GM19023 (cell line): ENCODE measurements around the gene WNK2.
"Not testable (repeated sequence)": the region's sequence is repeated elsewhere in the genome, so short reads cannot be mapped to it uniquely, and the experiment has no call there.

Source experiments
- ATAC-seq: cut with Tn5 transposase; IDR thresholded peaks from one replicate; pipeline ENCODE4 v1.9.1; 2021; ENCODE audit warnings: mild to moderate bottlenecking, moderate library complexity; ENCODE audit not compliant: unreplicated experiment

WNK2 gene

DNA sequence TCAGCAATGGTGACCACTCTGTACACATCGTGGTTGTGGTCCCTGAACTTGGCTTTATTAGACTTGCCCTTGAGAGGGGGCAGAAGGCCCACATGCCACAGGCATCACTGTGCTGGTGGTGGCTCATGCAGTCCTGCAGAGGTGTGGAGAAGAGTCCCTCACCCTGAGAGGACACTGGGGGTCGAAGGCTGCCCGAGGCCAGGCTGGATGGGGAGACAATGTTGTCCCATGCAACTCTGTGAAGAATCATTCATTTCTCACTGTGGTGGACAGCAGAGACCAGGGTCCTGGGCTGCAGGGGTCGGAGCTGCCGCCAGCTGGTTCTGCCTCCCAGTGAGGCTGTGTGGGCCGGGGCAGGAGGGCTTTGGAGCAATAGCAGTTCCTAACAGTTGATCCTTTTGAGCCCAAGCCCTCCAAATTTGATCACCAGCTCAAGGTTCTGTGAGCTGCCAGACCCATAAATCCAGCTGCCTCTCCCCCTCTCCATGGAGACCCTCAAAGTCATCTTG, 139.6 kb downstream of the WNK2 start:
- ATAC-seq: not testable (repeated sequence)

- no peak for ATAC-seq
Measured at GRCh38 chr9:93324191-93324834, 140.4 kb downstream of the WNK2 start.

GRCh38 chr9:93325307-93326035, 141.5 kb downstream of the WNK2 start:
- no peak for ATAC-seq

DNA sequence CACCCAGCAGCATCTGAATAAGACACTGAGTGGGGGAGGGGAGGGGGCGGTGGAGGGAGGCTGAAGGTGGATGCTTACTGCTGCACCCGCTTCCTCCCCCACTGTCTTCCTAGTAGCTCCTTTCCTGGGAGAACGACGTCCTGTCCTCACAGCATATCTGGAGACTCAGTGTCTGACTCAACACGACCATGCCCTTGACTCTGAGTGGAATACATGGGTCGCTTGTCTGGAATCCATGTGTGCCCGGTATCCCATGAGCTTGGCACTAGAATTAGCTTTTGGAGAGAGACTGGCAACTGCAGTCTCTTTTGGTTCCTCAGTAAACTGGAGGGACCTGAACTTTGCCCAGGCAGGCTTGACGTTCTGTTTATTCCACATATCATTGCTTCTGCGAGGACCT, 142.1 kb downstream of the WNK2 start:
- ATAC-seq: no peak

DNA sequence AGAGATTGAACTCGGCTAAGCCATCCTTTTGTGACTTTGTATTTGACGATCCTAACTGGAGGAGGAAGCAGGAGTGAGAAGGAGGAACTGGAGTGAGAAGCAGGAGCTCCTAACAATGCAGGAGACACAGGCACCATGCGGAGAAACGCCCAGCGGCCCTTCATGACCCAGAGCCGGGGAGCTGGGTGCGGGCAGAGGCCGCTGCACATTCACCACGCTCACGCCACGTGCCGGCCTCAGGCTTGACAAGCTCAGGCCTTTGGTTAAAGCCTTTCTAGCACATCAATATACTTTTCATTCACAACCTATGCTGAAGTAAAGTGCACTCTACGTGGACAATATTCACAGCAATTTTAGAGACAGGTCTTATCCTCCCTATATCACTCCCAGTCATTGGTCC, 142.7 kb downstream of the WNK2 start:
- no peak for ATAC-seq

DNA sequence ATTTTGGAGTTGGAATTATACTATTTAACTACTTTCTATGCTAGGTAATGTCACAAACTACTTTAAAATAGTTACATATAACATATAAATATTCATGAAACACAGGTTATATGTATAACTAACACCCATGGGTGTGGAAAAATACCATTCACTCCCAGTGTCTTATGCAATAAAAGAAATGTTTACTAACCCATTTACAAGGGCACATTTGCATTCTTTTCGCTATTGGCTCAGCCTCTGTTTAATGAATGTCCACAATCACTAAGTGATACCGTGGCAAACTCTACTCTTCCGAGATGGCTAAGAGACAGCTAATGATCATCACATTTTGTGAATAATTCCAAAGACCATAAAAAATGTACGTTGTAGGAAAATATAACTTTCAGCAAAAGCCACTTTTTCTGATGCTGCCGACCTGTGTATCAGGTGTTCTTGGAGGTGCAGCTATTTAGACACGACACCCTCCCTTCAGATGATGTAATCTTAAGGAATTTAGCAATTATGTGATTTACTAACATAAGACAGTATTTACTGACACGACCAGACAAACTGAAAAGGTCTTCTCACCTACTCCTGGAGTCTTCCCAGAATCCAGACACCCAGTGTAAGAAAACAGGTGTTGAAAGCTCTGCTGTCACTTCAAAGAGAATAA, 145.8 kb downstream of the WNK2 start:
- no peak for ATAC-seq

DNA sequence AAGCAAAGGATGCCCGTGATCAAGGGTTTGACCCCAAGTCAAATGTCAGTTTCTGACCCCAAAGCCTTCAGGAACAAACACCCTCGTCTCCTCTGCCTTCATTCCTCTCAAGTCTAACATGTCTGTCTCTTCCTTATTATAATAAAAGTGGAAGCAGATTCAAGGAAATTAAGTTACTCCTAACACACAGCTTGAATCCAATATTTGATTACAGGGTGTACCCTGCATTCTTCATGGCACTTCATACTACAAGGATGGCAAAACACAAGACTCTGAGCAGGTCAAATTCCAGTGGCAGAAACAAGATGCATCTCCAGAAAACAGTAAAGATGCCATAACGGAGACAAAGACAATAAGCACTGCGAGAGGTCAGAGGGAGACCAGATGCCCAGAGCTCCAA, 148.4 kb downstream of the WNK2 start:
- no peak for ATAC-seq

GRCh38 chr9:93336720-93337119, 152.8 kb downstream of the WNK2 start:
- no peak for ATAC-seq

- not testable (repeated sequence) for ATAC-seq
Measured at GRCh38 chr9:93338196-93338595, 154.3 kb downstream of the WNK2 start.

DNA sequence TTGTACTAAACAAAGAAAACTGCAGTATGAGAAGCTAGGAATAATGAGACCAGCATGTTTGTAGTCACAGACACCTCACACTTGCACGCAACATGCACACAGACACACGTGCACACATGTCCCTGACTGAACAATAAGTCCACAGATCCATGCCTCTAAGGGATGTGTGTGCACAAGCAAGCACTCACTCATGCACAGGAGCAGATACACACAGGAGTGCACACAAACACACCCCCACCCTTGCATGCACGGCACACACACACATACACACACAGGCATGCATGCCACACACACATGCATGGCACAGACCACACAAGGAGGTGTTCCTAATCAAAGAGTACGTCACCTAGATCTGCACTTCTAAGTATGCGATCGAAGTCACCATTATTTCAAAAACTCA, 156.2 kb downstream of the WNK2 start:
- no peak for ATAC-seq

GRCh38 chr9:93341820-93342219, 157.9 kb downstream of the WNK2 start:
- not testable (repeated sequence) for ATAC-seq

- ATAC-seq: not testable (repeated sequence)
Measured at GRCh38 chr9:93342428-93342827, 158.5 kb downstream of the WNK2 start.

GRCh38 chr9:93343663-93344062, 159.7 kb downstream of the WNK2 start:
- ATAC-seq: no peak

- ATAC-seq: no peak
Measured at GRCh38 chr9:93345643-93346230, 161.8 kb downstream of the WNK2 start.

- ATAC-seq: no peak
Measured at GRCh38 chr9:93346231-93347112, 162.5 kb downstream of the WNK2 start.

GRCh38 chr9:93347371-93347975, 163.5 kb downstream of the WNK2 start:
- ATAC-seq: not testable (repeated sequence)

GRCh38 chr9:93353413-93354310, 169.7 kb downstream of the WNK2 start:
- not testable (repeated sequence) for ATAC-seq

- ATAC-seq: no peak
Measured at GRCh38 chr9:93354451-93354850, 170.5 kb downstream of the WNK2 start.

- no peak for ATAC-seq
Measured at GRCh38 chr9:93355827-93356226, 171.9 kb downstream of the WNK2 start.
